Mucosa of gallbladder (tissue), 1 donor: ENCODE measurements around the gene RNF213. TPM values are rescaled to one million over a fixed set of nuclear protein-coding genes. Genes with fewer than 3 reads are reported as not detected.
A peak's percentile ranks its signal among the peaks of the same experiment; 100 is the strongest.

Experiments
- DNase-seq: peaks from one replicate; pipeline ENCODE4 v3.0.0-alpha.2; 2020; ENCODE audit warnings: low spot score
- total RNA-seq: library from RNA; stranded (reverse); gene quantifications from one replicate; pipeline ENCODE4 v1.2.1, GENCODE V29; 2021
- donor health status: DM: no; HTN: no; CAD: no.

Gene RNF213
- total RNA-seq, 1 donor from 2014 or later: 147 TPM

DNA sequence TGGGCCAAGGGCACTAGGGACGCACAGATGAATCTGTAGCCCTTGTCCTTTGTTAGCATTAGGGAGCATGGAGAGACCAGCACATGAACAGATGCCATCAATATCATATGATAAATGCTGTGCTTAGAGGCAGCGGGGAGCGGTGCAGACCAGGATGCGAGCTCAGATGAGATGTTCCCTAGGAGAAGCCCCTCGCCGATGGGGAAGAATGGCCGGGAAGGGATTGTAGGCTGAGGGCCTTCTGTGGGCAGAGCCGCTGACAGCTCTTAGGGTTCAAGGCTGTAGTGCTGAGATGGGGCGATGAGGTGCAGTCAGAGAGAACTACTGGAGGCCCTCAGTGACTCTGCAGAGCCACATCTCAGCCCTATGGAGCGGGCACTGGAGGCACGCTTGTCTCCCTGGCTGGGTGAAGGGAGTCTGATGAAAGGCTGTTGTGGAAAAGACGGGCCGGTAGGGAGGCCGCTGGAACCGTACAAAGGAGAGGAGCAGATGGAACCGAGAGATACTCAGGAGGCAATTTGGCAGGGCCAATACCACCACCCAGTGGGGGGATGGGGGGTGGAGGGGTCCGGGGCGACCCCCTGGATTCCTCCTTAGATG is 88.0 kb downstream of the RNF213 start:
- DNase-seq: no peak

DNA sequence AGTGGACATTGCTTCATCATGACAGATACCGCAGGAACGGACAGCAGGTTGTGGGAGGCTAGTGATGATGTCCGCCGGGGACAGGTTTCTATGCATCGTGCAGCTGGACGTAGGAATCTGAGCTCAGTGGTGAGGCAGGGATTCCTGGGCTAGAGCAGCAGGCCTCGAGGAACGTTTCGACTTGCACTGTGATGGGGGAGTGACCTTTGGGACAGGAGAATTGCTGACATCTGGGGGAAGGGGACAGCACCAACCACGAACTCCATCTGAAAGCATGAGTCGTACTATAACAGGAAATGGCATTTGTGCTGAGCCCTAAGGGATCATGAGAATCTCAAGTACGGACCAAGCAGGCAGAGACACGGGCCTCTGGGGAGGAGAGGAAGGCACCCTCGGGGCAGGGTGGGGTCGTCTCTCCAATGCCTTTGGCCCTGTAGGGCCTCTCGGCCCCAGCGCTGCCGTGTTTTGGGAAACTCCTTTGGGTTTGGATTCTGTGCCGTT is 88.5 kb downstream of the RNF213 start:
- DNase-seq: no peak

DNA sequence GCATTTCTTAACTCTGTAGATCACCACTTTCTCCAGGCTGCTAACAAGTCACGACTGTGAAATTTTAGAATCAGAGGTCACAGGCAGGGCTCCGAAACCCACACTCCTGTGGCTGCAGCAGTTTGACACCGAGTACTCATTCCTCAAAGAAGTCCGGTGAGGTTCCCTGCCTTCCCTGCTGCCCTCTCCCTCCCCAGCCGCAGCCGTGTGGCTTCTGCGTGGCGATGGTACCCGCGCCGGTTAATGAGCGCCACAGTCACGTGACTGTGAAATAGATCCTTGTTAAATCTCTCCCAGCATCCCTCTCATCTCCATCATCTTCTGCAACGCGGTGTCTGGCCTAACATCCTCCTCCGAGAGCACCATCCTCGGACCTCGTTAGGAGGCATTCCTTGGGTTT is 89.1 kb downstream of the RNF213 start:
- no peak for DNase-seq

DNA sequence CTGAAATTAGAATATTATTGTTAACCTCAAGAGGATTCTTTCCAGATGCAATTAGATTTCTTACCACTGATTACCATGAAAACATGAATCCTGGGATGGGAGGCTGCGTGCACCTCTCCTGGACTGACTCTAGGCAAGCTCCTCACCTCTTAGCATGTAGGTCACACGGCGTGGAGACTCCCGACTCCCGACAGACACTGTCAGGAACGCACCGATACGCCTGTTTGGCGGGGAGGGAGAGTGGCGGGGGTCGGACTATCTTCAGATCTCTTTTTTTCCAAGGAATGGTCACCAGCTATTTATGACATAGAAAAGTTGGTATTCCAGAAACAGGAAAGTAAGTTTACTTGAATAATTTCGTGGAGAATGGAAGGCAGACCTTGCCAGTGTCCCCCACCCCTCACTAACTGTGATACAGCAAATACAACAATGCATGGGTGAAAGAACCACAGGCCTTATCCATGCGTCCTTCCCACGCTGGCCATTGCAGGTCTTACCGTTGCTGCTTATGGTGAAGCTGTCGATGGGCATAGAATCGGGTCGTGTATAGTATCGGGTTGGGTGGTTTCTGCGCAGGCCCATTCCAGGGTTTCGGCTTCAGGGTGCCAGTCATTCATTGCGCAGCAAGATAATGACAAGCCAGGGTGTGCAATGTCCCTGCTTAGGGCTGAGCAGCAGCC is 91.7 kb downstream of the RNF213 start:
- DNase-seq: no peak

DNA sequence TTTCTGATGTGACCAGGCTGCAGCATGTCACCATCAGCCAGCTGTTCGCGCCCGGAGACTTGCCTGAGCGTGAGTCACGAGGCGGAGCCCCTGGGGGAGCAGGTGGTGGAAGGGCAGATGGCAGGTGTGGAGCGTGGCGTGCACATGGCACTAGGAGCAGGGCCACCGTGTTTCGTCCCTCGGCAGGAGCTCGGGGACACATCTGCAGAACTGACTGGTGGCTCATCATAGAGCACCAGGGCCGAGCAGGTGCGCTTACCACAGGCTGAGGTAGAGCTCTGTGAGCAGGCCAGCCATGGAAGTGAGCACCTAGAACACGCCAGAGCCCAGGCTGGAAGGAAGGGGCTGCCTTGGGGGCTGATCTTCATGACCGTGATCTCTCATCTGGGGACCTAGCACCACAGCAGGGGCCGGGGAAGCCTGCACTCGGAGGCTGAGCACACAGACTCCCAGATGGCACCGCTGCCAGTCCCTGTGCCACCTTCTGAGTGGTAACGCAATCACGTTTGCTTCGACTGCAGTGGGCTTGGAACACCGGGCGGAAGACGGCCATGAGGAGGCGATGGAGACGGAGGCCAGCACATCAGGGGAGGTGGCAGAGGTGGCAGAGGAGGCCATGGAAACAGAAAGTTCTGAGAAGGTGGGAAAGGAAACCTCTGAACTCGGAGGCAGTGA is 92.5 kb downstream of the RNF213 start:
- no peak for DNase-seq

DNA sequence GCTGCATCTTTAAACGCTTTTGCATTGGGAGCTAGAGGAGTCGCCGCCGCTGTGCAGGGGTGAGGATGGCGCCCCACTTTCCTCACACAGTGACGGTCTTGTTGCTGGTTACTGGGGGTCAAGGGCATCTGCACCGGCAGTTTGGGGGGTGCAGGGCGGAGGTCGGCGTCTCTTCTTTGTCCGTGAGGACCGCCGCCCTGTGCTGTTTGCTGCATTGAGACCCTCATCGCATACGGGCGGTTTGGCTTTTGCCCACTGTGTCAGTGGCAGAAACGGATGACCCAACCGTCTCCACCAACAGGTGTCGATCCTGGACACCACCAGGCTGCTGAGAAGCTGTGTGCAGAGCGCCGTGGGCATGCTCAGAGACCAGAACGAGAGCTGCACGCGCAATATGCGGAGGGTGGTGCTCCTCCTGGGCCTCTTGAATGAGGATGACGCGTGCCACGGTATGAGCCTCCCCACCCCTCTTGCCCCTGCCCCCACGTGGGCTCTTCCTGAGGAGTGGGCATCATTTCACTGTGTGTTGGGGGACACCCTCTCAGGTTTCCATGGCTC is 93.1 kb downstream of the RNF213 start:
- no peak for DNase-seq

DNA sequence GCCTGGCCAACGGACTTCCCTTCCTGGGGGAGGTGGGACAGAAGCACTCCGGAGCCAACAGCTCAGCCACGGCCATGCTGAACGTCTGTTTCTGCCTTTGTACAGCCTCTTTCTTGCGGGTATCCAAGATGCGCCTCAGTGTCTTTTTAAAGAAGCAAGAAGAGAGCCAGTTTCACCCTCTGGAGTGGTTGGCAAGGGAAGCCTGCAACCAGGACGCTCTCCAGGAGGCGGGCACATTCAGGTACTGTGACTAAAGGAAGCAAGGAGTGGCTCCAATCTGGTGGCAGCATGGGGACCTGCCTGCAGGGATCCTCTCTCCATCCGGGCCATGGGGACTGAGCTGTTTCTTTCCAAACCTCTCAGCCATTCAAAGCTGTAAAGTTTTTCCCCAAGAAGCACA is 93.7 kb downstream of the RNF213 start:
- no peak for DNase-seq

DNA sequence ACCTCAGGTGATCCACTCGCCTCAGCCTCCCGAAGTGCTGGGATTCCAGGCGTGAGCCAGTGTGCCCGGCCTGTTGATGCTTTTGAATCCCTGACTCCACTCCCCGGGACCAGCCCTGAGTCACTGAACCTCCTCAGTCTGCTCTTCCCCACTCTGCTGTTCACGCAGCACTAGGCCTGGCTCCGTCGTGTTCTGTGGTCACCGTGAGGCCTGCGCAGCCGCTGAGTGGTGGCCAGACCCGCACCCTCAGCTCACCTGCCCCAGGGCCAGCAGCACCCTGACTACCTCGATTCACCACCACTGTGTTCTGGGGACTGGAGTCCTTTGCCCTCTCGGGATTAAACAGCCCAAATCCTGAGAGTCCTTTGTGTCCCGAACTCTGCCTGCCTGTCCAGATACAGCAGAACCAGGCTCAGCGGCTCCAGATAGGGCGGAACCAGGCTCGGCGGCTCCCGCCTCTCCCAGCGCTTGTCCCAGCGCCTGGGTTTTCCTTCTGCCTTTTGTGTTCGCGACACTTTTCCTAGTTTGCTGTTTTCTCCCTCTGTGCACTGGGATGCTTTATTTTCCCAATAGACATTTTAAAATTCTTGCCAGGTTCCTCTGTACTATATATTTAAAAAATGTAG is 95.7 kb downstream of the RNF213 start:
- no peak for DNase-seq

DNA sequence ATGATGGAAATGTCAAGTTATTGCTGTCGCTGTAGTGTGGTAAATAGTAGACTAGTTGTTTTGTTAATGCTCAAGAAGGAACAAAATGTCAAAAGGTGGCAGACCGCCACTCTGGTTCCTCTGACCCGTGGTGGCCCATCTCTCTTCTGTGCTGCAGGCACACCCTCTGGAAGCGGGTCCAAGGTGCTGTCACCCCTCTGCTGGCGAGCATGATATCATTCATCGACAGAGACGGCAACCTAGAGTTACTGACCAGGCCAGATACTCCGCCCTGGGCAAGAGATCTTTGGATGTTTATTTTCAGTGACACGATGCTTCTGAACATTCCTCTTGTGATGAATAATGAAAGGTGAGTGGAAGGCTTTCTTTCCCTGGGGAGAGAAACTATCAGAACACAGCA is 97.5 kb downstream of the RNF213 start:
- DNase-seq: no peak

DNA sequence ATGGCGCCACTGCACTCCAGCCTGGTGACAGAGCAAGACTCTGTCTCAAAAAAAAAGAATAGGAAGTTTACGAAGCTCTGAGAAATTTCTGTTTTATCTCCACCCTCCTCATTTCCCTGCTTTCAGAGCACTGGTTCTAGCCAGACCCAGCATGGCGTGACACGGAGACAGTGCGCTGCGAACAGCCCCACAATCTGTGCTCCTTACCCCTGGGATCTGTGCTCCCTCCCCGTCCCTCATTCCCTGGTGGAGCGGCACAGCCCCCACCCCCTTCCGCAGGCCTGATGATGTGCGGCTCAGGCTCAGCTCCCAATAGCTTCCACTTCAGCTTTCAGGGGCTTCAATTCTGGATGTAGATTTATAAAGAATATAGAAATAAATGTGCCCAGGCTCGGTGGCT is 98.2 kb downstream of the RNF213 start:
- DNase-seq: no peak

DNA sequence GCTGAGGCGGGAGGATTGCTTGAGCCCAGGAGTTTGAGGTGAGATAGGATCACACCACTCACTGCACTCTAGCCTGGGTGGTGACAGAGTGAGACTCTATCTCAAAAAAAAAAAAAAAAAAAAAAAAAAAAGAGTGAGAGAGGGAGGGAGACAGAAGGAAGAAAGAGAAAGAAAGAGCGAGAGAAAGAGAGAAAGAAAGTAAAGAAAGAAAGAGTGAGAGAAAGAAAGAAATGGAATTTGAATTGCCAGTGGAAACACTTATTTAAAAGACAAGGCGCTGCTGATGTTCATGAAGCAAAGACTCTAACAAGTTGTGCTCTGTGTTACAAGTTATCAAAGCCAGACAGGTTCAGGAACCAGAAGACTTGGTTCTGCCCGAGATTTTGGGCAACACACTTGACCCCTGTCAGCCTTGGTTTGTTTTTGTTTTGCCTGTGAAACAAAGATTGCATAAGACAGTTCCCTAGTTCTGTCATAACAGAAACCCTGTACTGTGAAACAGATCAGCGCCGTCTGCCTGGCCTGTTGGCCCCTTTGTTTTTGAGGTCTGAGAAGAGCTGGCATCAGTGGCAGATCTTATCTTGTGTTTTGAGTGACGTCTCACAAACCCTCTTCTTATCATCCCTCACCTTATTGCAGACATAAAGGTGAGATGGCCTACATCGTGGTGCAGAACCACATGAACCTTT is 98.9 kb downstream of the RNF213 start:
- DNase-seq: no peak

DNA sequence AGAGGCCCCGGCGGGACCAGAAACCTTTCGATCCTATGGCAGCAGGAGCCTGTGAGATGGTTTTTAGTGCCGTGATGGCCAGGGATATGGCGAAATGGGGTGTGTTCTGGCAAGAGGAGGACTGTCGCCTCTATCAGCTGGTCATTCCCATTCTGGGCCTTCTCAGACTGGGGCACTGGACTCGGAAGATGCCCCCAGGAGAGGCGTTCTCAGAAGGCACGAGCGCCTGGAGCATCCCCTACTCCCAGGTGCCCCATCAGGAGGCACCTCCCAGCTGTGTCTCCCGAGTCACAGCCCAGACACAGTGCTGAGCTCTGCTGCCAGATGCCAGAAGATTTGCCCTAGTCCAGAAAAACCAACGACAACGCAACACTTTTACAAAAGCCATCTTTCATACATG is 99.7 kb downstream of the RNF213 start:
- DNase-seq: no peak

DNA sequence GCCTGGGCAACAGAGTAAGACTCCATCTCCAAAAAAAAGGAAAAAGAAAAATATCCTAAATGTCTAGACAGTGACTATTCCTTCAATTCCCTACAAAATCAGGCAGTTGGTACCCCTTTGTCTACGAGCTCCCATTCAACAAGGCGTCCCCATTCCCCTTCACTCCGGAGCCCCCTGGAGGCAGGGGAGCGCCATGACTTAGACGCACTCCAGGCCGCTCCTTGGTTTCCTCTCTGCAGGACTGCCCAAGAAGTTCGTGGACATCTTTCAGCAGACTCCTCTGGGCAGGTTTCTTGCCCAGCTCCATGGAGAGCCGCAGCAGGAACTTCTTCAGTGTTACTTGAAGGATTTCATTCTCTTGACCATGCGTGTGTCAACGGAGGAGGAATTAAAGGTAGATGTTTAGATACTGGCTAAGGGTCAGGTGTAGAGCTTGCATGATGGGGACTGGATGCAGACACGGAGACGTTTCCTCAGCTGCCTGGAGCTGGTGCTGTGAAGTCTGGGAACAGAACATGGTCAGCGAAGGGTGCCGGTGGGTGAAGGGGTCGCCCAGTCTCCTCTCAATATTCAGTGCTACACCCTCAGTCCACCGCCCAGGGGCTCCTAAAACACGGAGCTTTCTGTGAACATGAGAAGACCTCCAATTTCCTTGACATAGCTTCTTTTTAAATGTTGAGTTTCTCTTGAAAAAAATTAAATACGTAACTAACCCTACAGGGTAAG is 101.0 kb downstream of the RNF213 start:
- DNase-seq: no peak

DNA sequence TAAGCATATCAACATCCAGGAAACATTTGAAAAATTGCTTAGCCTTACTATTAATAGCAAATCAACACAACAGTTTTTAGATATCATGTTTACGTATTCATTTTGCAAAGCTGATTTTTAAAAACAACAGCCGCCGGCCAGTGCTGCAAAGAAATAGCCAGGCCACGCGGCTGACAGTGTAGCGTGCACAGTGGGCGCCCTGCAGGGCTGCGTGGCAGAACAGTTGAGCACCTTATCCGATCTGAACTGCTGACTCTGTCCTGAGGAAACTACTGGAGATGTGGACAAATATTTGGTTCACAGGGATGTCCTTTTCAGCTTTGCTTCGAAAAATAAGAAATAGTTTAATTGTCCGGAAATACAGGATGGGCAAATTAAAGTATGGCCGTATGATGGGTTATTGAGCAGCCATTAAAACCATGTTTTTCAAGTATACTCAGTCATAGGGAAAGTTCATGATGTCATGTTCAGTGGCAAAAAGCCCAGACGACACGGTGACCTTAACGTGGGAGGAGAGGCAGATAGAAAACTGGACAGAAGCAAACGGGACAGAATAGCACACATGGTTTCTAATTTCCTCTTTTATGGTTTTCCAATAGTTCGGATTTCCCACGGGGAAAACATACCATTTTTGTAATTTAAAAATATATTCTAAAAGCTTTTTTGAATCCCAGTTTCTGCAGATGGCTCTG is 101.9 kb downstream of the RNF213 start:
- peak; percentile 40 for DNase-seq

DNA sequence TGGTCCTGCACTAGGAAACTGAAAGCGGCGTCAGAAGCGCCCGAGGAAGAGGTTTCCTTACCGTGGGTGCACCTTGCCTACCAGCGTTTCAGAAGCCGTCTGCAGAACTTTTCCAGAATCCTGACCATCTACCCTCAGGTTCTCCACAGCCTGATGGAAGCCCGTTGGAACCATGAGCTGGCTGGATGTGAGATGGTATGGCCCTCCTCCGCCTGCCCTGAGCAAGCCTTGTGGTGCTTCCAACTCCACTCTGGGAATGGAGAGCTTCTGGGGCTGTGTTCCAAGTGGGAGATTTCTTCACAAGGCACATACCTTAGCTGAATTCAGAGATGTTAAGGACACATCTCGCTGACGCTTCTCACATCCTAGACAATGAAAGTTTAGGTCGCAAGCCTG is 102.5 kb downstream of the RNF213 start:
- no peak for DNase-seq

DNA sequence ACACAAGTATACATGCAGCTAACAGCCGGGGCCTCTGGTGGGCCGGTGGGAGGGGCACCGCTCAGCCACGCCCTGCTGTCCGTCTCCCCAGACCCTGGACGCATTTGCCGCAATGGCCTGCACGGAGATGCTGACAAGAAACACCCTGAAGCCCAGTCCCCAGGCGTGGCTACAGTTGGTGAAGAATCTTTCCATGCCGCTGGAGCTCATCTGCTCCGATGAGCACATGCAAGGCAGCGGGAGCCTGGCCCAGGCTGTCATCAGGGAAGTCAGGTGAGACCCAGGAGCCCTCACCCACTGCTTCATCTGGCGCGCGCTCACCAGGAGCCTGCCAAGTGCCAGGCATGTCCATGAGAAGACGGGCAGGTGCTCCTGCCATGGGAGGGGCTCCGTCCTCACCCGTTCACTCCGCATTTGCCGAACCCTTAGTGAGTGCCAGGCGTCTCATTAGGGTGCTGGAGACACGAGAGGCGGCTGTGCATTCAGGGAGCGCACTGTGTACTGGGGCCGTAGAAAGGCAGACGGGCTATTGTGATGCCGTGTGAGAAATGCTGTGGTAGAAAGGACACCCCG is 103.0 kb downstream of the RNF213 start:
- no peak for DNase-seq

DNA sequence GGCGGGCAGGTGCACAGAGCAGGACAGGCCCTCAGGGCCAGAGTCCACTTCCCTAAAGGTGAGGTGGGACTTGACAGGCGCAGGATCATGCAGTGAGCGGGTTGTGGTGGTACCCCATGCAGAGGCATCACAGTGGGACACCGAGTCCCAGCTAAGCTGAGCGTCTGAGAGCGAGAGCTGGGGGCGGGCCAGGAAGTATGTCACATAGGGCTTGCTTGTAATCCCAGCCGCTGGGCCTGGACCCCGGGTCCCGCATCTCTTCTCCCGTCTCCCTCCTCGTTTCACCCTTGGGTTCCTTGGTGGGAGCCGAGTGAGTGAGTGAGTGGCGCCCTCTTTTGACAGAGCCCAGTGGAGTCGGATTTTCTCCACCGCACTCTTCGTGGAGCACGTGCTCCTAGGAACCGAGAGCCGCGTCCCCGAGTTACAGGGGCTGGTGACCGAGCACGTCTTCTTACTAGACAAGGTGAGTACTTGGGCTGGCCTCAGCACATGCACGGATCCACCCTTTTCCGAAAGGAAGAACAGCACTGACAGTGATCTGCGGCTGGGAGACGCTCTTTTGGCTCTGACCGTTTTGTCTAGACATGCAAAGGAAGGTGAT is 103.5 kb downstream of the RNF213 start:
- DNase-seq: no peak

DNA sequence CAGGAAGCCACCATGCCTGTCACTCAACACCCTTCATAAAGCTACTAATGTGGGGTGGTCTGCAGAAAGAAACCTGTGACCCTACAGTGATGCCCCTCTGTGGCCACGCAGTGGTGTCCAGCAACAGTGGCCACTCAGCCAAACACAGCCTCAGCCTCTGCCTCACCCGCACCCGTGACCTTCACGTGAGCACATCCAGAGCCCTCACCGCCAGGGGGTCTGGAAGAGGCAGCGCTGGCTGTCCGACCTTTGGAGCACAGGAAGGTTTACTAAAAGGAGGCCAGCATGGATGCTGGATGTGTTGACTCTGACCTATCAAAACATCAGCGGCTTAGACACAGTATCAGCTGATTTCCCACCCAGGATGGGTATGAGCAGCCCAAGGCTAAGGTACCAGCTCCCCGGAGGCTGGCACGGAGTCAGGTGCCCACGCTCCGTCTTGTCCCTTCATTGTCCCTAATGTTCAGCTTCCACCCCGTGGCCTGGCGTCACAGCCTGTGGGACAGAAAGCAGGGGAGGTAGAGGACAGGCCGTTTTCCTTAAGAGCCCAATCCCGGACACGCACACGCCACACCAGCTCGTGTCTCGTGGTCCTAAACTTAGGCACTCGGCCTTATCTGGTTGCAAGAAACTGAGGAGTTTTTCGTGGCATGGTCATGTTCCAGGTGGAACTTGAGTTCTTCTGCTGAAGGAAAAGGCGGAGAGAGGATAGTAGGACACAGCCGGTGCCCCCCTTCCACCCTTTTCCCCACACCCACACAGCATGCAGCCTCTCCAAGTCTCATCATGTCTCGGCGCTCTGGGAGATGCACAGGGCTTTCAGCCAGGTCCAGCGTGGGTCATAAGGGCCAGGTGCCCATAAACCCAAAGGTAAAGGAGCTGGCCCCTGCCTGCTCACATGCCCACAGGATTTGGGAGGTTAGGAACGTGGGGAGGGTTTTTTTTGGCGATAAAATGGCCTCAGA is 104.6 kb downstream of the RNF213 start:
- DNase-seq: no peak

DNA sequence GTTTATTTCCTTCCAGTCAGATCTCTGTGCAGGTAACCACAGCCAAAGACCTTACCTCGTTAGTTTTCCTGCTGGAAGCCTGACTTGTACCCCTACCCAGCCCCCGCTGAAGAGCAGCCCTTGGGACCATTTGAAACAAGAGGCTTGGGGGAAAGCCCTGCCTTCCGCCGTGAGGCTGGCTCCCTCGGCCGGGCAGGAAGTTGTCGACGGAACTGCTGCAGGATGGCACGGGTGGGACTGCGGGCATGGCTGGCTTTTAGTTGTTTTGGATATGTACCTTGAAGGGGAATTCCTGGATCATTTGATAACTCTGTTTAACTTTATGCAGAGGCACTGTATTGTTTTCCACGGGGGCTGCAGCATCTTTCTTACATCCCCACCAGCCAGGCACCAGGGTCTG is 105.3 kb downstream of the RNF213 start:
- DNase-seq: no peak
